ENCODE data around the gene OR11G2.
"Not testable (repeated sequence)": the region's sequence is repeated elsewhere in the genome, so short reads cannot be mapped to it uniquely, and the experiment has no call there.

OR11G2 gene

DNA sequence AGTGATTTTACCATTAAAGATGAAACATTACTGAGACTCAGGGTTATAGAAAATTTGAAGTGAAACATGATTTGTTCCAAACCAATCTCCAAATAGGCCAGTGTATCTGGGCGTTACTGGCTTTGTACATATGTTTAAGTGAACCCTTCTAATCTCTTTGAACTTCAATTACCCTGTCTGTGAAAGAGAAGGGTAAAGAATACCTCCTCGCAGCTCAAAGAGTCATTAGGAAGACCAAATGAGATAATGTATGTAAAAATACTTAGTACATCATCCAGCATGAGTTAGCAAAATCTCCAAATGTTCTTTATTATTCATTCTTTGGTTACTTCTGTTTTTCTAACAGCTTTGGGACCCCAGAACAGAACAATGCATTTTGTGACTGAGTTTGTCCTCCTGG, 32.7 kb downstream of the OR11G2 start, which contains the start of gene OR11H6:
TSS of gene OR11H6 (plus strand) at position 301 of the 400 bp plus-strand sequence. CDS start at position 301, 0 bp downstream.
- TF ChIP-seq ZFX (IDR thresholded peaks at IDR 0.05; ENCODE audit: borderline replicate concordance): no peak
- TF ChIP-seq, protein P1, sequence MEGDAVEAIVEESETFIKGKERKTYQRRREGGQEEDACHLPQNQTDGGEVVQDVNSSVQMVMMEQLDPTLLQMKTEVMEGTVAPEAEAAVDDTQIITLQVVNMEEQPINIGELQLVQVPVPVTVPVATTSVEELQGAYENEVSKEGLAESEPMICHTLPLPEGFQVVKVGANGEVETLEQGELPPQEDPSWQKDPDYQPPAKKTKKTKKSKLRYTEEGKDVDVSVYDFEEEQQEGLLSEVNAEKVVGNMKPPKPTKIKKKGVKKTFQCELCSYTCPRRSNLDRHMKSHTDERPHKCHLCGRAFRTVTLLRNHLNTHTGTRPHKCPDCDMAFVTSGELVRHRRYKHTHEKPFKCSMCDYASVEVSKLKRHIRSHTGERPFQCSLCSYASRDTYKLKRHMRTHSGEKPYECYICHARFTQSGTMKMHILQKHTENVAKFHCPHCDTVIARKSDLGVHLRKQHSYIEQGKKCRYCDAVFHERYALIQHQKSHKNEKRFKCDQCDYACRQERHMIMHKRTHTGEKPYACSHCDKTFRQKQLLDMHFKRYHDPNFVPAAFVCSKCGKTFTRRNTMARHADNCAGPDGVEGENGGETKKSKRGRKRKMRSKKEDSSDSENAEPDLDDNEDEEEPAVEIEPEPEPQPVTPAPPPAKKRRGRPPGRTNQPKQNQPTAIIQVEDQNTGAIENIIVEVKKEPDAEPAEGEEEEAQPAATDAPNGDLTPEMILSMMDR (IDR thresholded peaks at IDR 0.05): no peak
- no peak within 1 kb of the TSS for H3K27ac ChIP-seq

- TF ChIP-seq, protein P1 (IDR thresholded peaks at IDR 0.05): no peak
- TF ChIP-seq ZFX (IDR thresholded peaks at IDR 0.05; ENCODE audit: borderline replicate concordance): no peak
- no peak within 1 kb of the TSS for H3K27ac ChIP-seq
Measured at GRCh38 chr14:20228681-20229080, 38.0 kb downstream of the OR11G2 start, which contains the start of gene OR11H7. Gene OR11H7 (plus strand): TSS chr14:20228981.

DNA sequence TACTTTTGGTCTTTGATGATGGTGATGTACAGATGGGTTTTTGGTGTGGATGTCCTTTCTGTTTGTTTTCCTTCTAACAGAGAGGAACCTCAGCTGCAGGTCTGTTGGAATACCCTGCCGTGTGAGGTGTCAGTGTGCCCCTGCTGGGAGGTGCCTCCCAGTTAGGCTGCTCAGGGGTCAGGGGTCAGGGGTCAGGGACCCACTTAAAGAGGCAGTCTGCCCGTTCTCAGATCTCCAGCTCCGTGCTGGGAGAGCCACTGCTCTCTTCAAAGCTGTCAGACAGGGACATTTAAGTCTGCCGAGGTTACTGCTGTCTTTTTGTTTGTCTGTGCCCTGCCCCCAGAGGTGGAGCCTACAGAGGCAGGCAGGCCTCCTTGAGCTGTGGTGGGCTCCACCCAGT, 44.7 kb downstream of the OR11G2 start:
- not testable (repeated sequence) for H3K27ac ChIP-seq

DNA sequence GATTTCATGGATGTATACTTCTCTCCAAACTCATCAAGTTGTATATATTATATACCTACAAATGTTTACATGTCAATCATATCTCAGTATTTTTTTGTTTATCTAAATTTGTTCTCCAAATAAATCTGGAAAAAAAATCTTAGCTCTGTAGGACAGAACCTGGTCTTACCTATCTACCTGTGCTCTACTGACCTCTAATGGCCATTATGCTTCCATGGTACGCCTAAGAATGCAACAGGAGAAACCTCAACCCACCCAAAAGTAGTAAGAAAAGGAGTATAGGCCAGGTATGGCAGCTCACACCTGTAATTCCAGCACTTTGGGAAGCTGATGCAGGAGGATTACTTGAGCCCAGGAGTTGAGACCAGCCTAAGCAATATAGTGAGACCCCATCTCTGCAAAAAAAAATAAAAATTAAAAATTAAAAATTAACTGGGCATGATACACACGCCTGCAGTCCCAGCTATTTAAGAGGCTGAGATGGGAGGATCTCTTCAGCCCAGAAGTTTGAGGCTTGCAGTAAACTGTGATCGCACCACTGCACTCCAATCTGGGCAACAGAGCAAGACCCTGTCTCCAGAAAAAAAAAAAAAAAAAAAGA, 57.0 kb downstream of the OR11G2 start:
- TF ChIP-seq, protein P1 (IDR thresholded peaks at IDR 0.05): peak; percentile 82
- no peak for TF ChIP-seq ZFX (IDR thresholded peaks at IDR 0.05; ENCODE audit: borderline replicate concordance)
- H3K27ac ChIP-seq: no peak overlapping the region

Measured in 22Rv1 (cell line).